DOHH2 (cell line): ENCODE results near the gene FAM53B.

Source experiments
- CTCF ChIP-seq: fragments of 200-600 bp; sonication (generic); IDR thresholded peaks from one replicate; pipeline ENCODE4 v1.5.1; 2014; ENCODE audit warnings: antibody characterized with exemption, mild to moderate bottlenecking, low read depth, low read length; ENCODE audit not compliant: poor library complexity, severe bottlenecking
- EZH2phosphoT487 ChIP-seq: fragments of 200-600 bp; sonication (generic); IDR thresholded peaks from 2 replicates; pipeline ENCODE4 v1.6.1; 2017; ENCODE audit warnings: borderline replicate concordance, mild to moderate bottlenecking, antibody characterized with exemption, low read length, moderate library complexity, mixed read lengths

DNA sequence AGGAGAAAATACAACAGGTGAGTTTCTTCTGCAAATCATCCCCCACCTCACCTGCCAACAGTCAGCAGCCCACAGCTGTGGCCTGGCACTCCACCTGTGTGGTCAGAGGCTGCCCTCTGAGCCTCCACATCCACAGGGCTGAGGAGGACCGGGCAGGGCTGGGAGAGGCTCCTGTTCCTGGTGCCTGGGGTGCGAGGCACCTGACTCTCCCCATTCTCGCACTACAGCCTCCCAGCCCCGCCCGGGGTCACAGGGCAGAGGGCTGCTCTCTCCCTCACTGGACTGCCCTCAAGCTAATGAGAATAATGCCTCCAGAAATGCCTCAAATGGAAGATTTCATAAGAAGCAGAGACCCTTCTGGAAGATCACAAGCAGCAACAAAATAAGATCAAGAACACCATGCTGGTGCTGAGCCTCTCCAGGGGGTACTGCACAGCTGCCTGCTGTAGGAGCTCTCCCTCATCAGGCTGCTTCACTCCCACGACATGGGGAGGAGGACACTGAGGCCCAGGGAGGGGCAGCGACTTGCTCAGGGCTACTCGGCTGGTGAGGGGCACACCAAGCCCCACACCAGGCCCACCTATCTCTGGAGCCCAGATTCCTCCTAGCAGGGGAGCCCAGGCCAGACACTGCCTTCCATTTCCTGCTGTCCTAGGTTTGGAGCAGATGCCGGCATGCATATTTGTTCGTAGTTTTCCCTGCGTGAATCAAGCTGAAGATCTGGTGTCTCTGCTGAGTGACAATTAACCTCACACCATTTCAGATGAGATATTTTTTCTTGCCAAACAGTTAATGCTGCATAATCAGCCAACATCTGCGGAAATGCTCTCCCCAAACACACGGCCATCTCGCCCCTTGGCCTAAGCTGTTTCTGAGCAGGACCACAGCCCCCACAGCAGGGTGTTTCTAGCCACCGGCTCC, 76.5 kb downstream of the FAM53B start:
- TF ChIP-seq CTCF (no peak), EZH2phosphoT487 (no peak)
